ENCODE data around the gene SERPINB1.

GRCh38 chr6:2819978-2820377 is 21.7 kb downstream of the SERPINB1 start:
- TF ChIP-seq CTCF (IDR thresholded peaks at IDR 0.05): no peak
- no peak for TF ChIP-seq POLR2A (IDR thresholded peaks at IDR 0.05)
- TF ChIP-seq EP300 (IDR thresholded peaks at IDR 0.05): no peak

Measured in gastroesophageal sphincter (tissue), 3 donors.